Activated B cell treated with CpG ODN at 0.5 μM for 24 hours (primary cell): ENCODE data around the gene DCAF10. TPM values are rescaled to one million over a fixed set of nuclear protein-coding genes. Genes with fewer than 3 reads are reported as not detected.

Experiments used
- ATAC-seq: fragments of 200-7000 bp; cut with Tn5 transposase; one replicate; pipeline ENCODE4 v1.10.0; 2021; ENCODE audit warnings: low read depth, mild to moderate bottlenecking, moderate library complexity
- CTCF ChIA-PET: fragments of 350-600 bp; sonication (Branson Sonifier 250); formaldehyde crosslinking; loops from one replicate; lab custom pipeline; 2021; ENCODE audit warnings: antibody characterized with exemption; lab: Charles Lee
- POLR2A ChIA-PET: fragments of 350-600 bp; sonication (Branson Sonifier 250); formaldehyde crosslinking; loops from one replicate; lab custom pipeline; 2021; ENCODE audit warnings: antibody characterized with exemption; lab: Charles Lee
- DNase-seq: peaks from one replicate; pipeline ENCODE4 v3.0.0; 2022
- H3K27ac Mint-ChIP-seq: one replicate; pipeline ENCODE4 v1.8.0; 2020; ENCODE audit warnings: mixed read lengths
- H3K27me3 Mint-ChIP-seq: one replicate; pipeline ENCODE4 v1.8.0; 2021; ENCODE audit warnings: mixed read lengths
- H3K36me3 Mint-ChIP-seq: one replicate; pipeline ENCODE4 v1.8.0; 2021; ENCODE audit warnings: low read depth, mixed read lengths
- H3K4me1 Mint-ChIP-seq: one replicate; pipeline ENCODE4 v1.8.0; 2021; ENCODE audit warnings: mixed read lengths
- H3K4me3 Mint-ChIP-seq: one replicate; pipeline ENCODE4 v1.8.0; 2020; ENCODE audit warnings: mild to moderate bottlenecking, mixed read lengths
- H3K9me3 Mint-ChIP-seq: one replicate; pipeline ENCODE4 v1.8.0; 2020; ENCODE audit warnings: mixed read lengths
- intact Hi-C: fragments of 100-400 bp; cut with micrococcal nuclease; formaldehyde crosslinking; loops from one replicate; pipeline ENCODE4 v1.15.1; 2024
- total RNA-seq: library from RNA; stranded (reverse); gene quantifications from 2 replicates; pipeline ENCODE4 v1.2.3, GENCODE V29; 2022
- TF ChIP-seq, protein P1 (sequence below): fragments of 200-600 bp; IDR thresholded peaks from one replicate; pipeline ENCODE4 v1.8.0; 2022; ENCODE audit warnings: antibody characterized with exemption, mild to moderate bottlenecking

DCAF10 gene
- total RNA-seq, 1 donor from 2014 or later: 19.1 TPM

DNA sequence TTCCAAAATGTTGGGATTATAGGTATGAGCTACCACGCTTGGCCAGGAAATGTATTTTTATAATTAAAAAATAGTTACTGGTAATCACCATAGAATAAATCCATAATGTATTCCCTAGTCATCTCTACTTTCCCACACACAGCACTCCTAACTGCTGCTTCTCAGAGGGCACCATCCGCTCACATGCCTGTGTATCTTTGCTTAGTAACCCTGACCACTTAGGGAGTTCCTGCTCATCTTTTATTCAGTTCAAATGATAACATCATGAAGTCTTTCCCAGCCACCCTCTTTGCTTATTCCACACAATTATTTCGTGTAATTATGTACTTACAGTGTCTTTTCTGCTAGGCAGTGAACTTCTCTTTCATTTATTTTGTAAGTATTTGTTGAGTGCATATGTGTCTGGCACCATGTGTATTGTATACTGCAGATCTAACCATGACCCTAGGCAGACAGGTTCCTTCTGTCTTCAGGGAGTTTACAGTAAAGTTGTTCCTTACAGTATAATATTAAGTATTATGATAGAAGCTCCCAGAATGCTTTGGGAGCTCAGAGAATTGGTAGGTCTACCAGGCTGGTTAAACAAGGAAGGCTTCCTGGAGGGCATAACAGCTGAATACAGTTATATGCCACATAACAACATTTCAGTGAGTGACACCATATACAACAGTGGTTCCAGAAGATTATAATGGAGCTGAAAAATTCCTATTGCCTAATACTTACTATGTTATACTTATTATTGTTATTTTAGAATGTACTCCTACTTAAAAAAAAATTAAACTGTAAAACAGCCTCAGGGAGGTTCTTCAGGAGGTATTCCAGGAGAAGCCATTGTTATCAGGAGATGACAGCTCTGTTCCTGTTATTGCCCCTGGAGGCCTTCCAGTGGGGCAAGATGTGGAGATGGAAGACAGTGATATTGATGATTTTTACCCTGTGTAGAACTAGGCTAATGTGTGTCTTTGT, 39.2 kb downstream of the DCAF10 start:
- intact Hi-C loops: no loop called here
- H3K4me3 Mint-ChIP-seq: no peak overlapping the region
- H3K4me1 Mint-ChIP-seq: no peaks in the 10 kb centered on the region
- no peak overlapping the region for H3K27ac Mint-ChIP-seq
- DNase-seq: no peak
- TF ChIP-seq, protein P1, sequence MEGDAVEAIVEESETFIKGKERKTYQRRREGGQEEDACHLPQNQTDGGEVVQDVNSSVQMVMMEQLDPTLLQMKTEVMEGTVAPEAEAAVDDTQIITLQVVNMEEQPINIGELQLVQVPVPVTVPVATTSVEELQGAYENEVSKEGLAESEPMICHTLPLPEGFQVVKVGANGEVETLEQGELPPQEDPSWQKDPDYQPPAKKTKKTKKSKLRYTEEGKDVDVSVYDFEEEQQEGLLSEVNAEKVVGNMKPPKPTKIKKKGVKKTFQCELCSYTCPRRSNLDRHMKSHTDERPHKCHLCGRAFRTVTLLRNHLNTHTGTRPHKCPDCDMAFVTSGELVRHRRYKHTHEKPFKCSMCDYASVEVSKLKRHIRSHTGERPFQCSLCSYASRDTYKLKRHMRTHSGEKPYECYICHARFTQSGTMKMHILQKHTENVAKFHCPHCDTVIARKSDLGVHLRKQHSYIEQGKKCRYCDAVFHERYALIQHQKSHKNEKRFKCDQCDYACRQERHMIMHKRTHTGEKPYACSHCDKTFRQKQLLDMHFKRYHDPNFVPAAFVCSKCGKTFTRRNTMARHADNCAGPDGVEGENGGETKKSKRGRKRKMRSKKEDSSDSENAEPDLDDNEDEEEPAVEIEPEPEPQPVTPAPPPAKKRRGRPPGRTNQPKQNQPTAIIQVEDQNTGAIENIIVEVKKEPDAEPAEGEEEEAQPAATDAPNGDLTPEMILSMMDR: no peak
- H3K9me3 Mint-ChIP-seq: no peaks in the 10 kb centered on the region
- no peaks in the 10 kb centered on the region for H3K27me3 Mint-ChIP-seq
- H3K36me3 Mint-ChIP-seq: peaks cover 28% of the 10 kb centered on the region
- POLR2A ChIA-PET: interaction anchor here (0.5 kb wide), 1 partner anchor 77 kb away, joined by 3 read pairs; no protein-coding TSS in a partner anchor
- no peak for ATAC-seq
- CTCF ChIA-PET: interaction anchor here (0.6 kb wide), 2 partner anchors 18 to 849 kb away, joined by 4 read pairs; no protein-coding TSS in a partner anchor

DNA sequence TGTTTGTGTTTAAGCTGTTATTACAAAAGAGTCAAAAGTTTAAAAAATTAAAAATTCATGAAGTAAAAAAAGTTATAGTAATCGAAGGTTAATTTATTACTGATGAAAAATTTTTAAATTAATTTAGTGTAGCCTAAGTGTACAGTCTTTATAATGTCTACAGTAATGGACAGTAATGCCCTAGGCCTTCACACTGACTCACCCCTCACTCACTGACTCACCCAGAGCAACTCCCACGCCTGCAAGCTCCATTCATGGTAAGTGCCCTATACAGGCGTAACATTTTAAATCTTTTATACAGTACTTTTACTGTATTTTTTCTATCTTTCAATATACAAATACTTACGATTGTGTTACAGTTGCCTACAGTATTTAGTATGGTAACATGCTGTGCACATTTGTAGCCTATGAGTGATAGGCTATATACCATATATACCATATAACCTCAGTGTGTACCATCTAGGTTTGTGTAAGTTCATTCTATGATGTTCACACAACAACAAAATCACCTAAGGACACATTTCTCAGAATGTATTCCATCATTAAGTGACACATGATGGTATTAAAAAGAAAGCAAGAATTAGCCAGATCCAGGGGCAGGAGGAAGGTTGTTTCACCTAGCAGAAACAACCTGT, 40.1 kb downstream of the DCAF10 start:
- Mint-ChIP-seq H3K9me3 (no peaks in the 10 kb centered on the region), H3K4me1 (no peaks in the 10 kb centered on the region), H3K36me3 (peaks cover 30% of the 10 kb centered on the region), H3K4me3 (no peak overlapping the region), H3K27me3 (no peaks in the 10 kb centered on the region), H3K27ac (no peak overlapping the region)
- ATAC-seq (no peak), DNase-seq (no peak)
- TF ChIP-seq, protein P1: no peak
- ChIA-PET CTCF (interaction anchor here (0.6 kb wide), 2 partner anchors 17 to 850 kb away, joined by 4 read pairs; no protein-coding TSS in a partner anchor), POLR2A (no interaction called here)
- intact Hi-C loops: no loop called here

DNA sequence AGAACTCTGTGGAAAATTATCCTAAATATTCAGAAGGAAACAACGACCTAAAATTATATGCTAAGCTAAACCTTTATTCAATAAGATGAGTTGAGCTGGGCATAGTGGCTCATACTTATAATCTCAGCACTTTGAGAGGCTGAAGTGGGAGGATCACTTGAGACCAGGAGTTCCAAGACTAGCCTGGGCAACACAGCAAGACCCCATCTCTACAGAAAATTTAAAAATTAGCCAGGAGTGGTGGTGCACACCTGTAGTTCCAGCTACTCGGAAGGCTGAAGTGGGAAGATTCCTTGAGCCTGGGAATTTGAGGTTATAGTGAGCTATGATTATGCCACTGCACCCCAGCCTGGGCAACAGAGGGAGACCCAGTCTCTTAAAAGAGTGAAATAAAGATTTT, 51.6 kb downstream of the DCAF10 start:
- no peaks in the 10 kb centered on the region for H3K4me1 Mint-ChIP-seq
- no peak for ATAC-seq
- TF ChIP-seq, protein P1: no peak
- no peak overlapping the region for H3K27ac Mint-ChIP-seq
- intact Hi-C loops: loop anchor here (10.0 kb wide), 2 partner anchors 63 to 77 kb away; no protein-coding TSS in a partner anchor
- H3K4me3 Mint-ChIP-seq: no peak overlapping the region
- peaks cover 29% of the 10 kb centered on the region for H3K36me3 Mint-ChIP-seq
- no peaks in the 10 kb centered on the region for H3K27me3 Mint-ChIP-seq
- no peaks in the 10 kb centered on the region for H3K9me3 Mint-ChIP-seq
- no peak for DNase-seq
- ChIA-PET CTCF (no interaction called here), POLR2A (no interaction called here)

DNA sequence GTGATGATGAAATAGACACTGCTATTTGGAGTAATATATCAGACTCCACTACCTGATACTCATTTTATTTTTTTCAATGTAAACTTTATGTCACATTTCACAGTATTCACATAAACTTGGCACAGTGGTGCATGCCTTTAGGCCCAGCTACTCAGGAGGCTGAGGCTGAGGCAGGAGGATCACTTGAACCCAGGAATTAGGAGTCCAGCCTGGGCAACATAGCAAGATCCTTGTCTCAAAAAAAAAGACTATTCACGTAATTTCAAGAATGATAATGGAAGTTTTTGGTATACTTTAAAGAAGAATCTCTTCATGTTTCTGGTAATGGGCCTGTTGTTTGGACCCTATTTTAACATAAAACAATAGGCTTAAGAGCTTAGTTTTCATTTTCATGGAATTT, 56.0 kb downstream of the DCAF10 start:
- Mint-ChIP-seq H3K27me3 (no peaks in the 10 kb centered on the region), H3K36me3 (peaks cover 52% of the 10 kb centered on the region), H3K27ac (no peak overlapping the region), H3K4me1 (no peaks in the 10 kb centered on the region), H3K4me3 (no peak overlapping the region), H3K9me3 (no peaks in the 10 kb centered on the region)
- DNase-seq (no peak), ATAC-seq (no peak)
- CTCF ChIA-PET: no interaction called here
- POLR2A ChIA-PET: no interaction called here
- intact Hi-C loops: loop anchor here (10.0 kb wide), 2 partner anchors 58 to 82 kb away; no protein-coding TSS in a partner anchor
- TF ChIP-seq, protein P1: no peak

DNA sequence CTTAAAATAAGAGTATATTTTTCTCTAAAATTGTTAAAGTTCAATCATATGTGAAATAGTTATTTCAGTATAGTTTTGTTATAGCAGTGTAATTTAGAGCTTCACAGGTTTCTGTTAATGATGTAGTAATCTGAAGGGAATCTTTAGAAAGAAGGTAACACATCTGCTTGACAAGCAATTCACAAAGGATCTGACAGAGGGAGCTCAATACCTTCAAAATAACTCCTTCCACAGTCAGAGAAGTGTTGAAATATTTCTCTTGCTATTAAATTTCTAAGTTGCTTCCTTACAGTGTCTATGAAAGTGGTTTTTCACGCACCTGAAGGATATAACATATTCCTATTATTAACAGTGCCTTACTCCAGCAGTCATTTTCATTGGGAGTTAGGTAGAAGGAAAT, 58.4 kb downstream of the DCAF10 start:
- TF ChIP-seq, protein P1: no peak
- no peak overlapping the region for H3K27ac Mint-ChIP-seq
- H3K4me1 Mint-ChIP-seq: no peaks in the 10 kb centered on the region
- H3K27me3 Mint-ChIP-seq: no peaks in the 10 kb centered on the region
- CTCF ChIA-PET: interaction anchor here (0.6 kb wide), 1 partner anchor 789 kb away, joined by 3 read pairs; no protein-coding TSS in a partner anchor
- intact Hi-C loops: loop anchor here (10.0 kb wide), 2 partner anchors 56 to 84 kb away; no protein-coding TSS in a partner anchor
- no peaks in the 10 kb centered on the region for H3K9me3 Mint-ChIP-seq
- POLR2A ChIA-PET: no interaction called here
- H3K4me3 Mint-ChIP-seq: no peak overlapping the region
- ATAC-seq: no peak
- H3K36me3 Mint-ChIP-seq: peaks cover 58% of the 10 kb centered on the region
- no peak for DNase-seq
